Midbrain (tissue), 1 donor: ENCODE data around the gene C13orf46.
"Not testable (repeated sequence)": the region's sequence is repeated elsewhere in the genome, so short reads cannot be mapped to it uniquely, and the experiment has no call there.

Source experiments
- DNase-seq: peaks from one replicate; lab custom pipeline; 2025; lab: John Stamatoyannopoulos, UW

C13orf46 gene

GRCh38 chr13:113973218-113974164, at the start of gene C13orf46:
Gene C13orf46 (minus strand): TSS chr13:113974076. CDS start chr13:113973997, 79 bp downstream.
- DNase-seq: no peak

- no peak for DNase-seq
Observed at GRCh38 chr13:114022876-114023275, 49.0 kb upstream of the C13orf46 start.

- DNase-seq: no peak
Observed at GRCh38 chr13:114022309-114022669, 48.4 kb upstream of the C13orf46 start.

GRCh38 chr13:114021464-114022308, 47.8 kb upstream of the C13orf46 start:
- DNase-seq: peak; percentile 64

- no peak for DNase-seq
Observed at GRCh38 chr13:114020750-114021463, 47.0 kb upstream of the C13orf46 start.

- DNase-seq: not testable (repeated sequence)
Observed at GRCh38 chr13:114020134-114020533, 46.3 kb upstream of the C13orf46 start.

GRCh38 chr13:114019367-114019766, 45.5 kb upstream of the C13orf46 start:
- no peak for DNase-seq

GRCh38 chr13:114018461-114019055, 44.7 kb upstream of the C13orf46 start:
- no peak for DNase-seq

- no peak for DNase-seq
Observed at GRCh38 chr13:114017966-114018365, 44.1 kb upstream of the C13orf46 start.

GRCh38 chr13:114017028-114017630, 43.3 kb upstream of the C13orf46 start:
- no peak for DNase-seq

GRCh38 chr13:114016321-114017027, 42.6 kb upstream of the C13orf46 start:
- DNase-seq: no peak

GRCh38 chr13:114015969-114016295, 42.1 kb upstream of the C13orf46 start:
- no peak for DNase-seq

GRCh38 chr13:114015111-114015968, 41.5 kb upstream of the C13orf46 start:
- no peak for DNase-seq

GRCh38 chr13:114013952-114014629, 40.2 kb upstream of the C13orf46 start:
- DNase-seq: no peak

GRCh38 chr13:114013336-114013735, 39.5 kb upstream of the C13orf46 start:
- DNase-seq: no peak

GRCh38 chr13:114012921-114013320, 39.0 kb upstream of the C13orf46 start:
- no peak for DNase-seq

- no peak for DNase-seq
Observed at GRCh38 chr13:114012141-114012540, 38.3 kb upstream of the C13orf46 start.

- no peak for DNase-seq
Observed at GRCh38 chr13:114011226-114011625, 37.4 kb upstream of the C13orf46 start.

GRCh38 chr13:114010401-114011101, 36.7 kb upstream of the C13orf46 start:
- no peak for DNase-seq
